Heart left ventricle (tissue), 16 donors: ENCODE results near the gene SERPINB2. TPM values are rescaled to one million over a fixed set of nuclear protein-coding genes. Genes with fewer than 3 reads are reported as not detected.

ENCODE experiments used
- ATAC-seq, 4 donors: fragments of 200-7000 bp; cut with Tn5 transposase; one replicate each; pipeline ENCODE4 v1.9.1; 2020 to 2022; ENCODE audit warnings: moderate library complexity in 4 of 4, mild to moderate bottlenecking in 3 of 4, moderate number of reproducible peaks in 1 of 4
- DNase-seq, 5 donors: peaks; one replicate each; pipeline ENCODE4 v3.0.0-alpha.2; 2020
- H3K27ac ChIP-seq, 12 donors: fragments of 200-600 bp; sonication (generic) in 4 of 12; one replicate each; pipeline versions ENCODE4 v1.5.0 to v1.8.0; 2016 to 2022; ENCODE audit warnings: mild to moderate bottlenecking in 2 of 12
- H3K27me3 ChIP-seq, 9 donors: fragments of 200-600 bp; sonication (generic) in 2 of 9; one replicate each; pipeline versions ENCODE4 v1.5.1 to v1.8.0; 2016 to 2022; ENCODE audit warnings: mild to moderate bottlenecking in 3 of 9
- H3K36me3 ChIP-seq, 9 donors: fragments of 200-600 bp; sonication (generic) in 2 of 9; one replicate each; pipeline versions ENCODE4 v1.5.0 to v1.8.0; 2018 to 2022; ENCODE audit warnings: mild to moderate bottlenecking in 2 of 9
- H3K4me1 ChIP-seq, 12 donors: fragments of 200-600 bp; sonication (generic) in 4 of 12; one replicate each; pipeline versions ENCODE4 v1.5.0 to v1.8.0; 2016 to 2022; ENCODE audit warnings: mild to moderate bottlenecking in 3 of 12
- H3K4me3 ChIP-seq, 12 donors: fragments of 200-600 bp; sonication (generic) in 4 of 12; one replicate each; pipeline versions ENCODE4 v1.5.0 to v1.8.0; 2017 to 2022; ENCODE audit warnings: mild to moderate bottlenecking in 9 of 12, moderate library complexity in 4 of 12
- H3K9me3 ChIP-seq, 12 donors: fragments of 200-600 bp; sonication (generic) in 4 of 12; one replicate each; pipeline versions ENCODE4 v1.5.0 to v1.8.0; 2016 to 2022; ENCODE audit warnings: mild to moderate bottlenecking in 1 of 12
- CTCF ChIP-seq, 12 donors: fragments of 200-600 bp; sonication (generic) in 4 of 12; IDR thresholded peaks; one replicate each; pipeline versions ENCODE4 v1.5.0 to v1.8.0; 2018 to 2022; ENCODE audit warnings: antibody characterized with exemption in 12 of 12, mild to moderate bottlenecking in 5 of 12
- POLR2A ChIP-seq, 2 donors: fragments of 450-650 bp; IDR thresholded peaks; one replicate each; pipeline ENCODE4 v1.6.1; 2017; ENCODE audit warnings: antibody characterized with exemption in 2 of 2, mild to moderate bottlenecking in 2 of 2, moderate library complexity in 2 of 2
- WGBS, 4 donors: extraction: QIAGEN DNeasy Blood & Tissue Kit in 2 of 4; methylation state at CpG; one replicate each; pipeline versions ENCODE4 v1.1.5 to v1.1.7; 2013 to 2018; 5-methylcytosine and 5-hydroxymethylcytosine counted together
- intact Hi-C, 10 donors: fragments of 100-400 bp; cut with DNase I; formaldehyde crosslinking; loops; one replicate each; pipeline versions ENCODE4 v1.11.1 to v1.14.2; 2022
- polyA plus RNA-seq, 2 donors: library from polyadenylated mRNA; stranded (reverse); fragments of 200-250 nt; gene quantifications; one replicate each; pipeline ENCODE4 v1.2.3, GENCODE V29; 2013
- total RNA-seq, 9 donors: library from RNA; depleted of rRNA in 2 of 9; stranded (reverse); fragments of >200 nt in 2 of 9; fragmentation: NEBNext Ultra II Directional in 3 of 9; extraction: Animal tissue kit (Norgen Biotek cat#: 25700) in 3 of 9; gene quantifications; one replicate each; pipeline versions ENCODE4 v1.1.0 to v1.2.4, GENCODE V29; 2016 to 2023
- donor health status: ischemic (EF 13 %, LVEDD 7.1; RV severe dilation, severe dysfunction).
- donor health status: healthy with polysubstance abuse.
- donor health status: DM: no; HTN: yes; CAD: no.
- donor health status: DM: no; HTN: no; CAD: no.
- donor health status: ischemic (EF 25% LVEDD 6.9; RV normal size, moderate dysfunction).
- donor health status: ischemic (EF 25% LVEDD 5.7; RV mildly dilated, moderate dysfunction).
- donor health status: healthy.
- donor health status: DM: yes; HTN: yes; CAD: no.
- donor health status: ischemic (EF 35%, LVEDD 5.7; RV mildly dilated, moderate dysfunction).
- donor health status: nonischemic (EF 11% LVEDD 7.7; RV severe dilation, severe dysfunction).
- donor health status: DM: yes; HTN: yes; CAD: no.
- donor health status: PGD.
- donor health status: ischemic (EF 29% LVEDD 5.4; RV normal size, mild dysfunction).
- donor health status: nonischemic (EF 23%, LVEDD 6.1; RV moderate dilation, normal function).

The SERPINB2 gene
- total and polyA plus RNA-seq, 11 donors = 0.10 to 1.2 (median 0.28) TPM; not detected in 6

GRCh38 chr18:63883617-63884016 is 3.9 kb upstream of the SERPINB2 start:
- no peak for TF ChIP-seq POLR2A (IDR thresholded peaks at IDR 0.05)
- TF ChIP-seq CTCF (IDR thresholded peaks at IDR 0.05) = no peak
- intact Hi-C loops = no loop called here
- Histone ChIP-seq H3K4me3 (no peak overlapping the region), H3K4me1 (peaks cover 0 to 10% (median 0%) of the 10 kb centered on the region in 12 donors), H3K27ac (no peak overlapping the region), H3K9me3 (no peaks in the 10 kb centered on the region), H3K36me3 (no peaks in the 10 kb centered on the region), H3K27me3 (no peaks in the 10 kb centered on the region)
- no peak for DNase-seq
- no peak for ATAC-seq

- H3K4me1 ChIP-seq = no peaks in the 10 kb centered on the region
- H3K27me3 ChIP-seq = no peaks in the 10 kb centered on the region
- ATAC-seq = no peak
- 3 to 20% (median 10%) methylated on average over 1 of the region's 1 CpG for WGBS, 4 donors
- DNase-seq = no peak
- no peak overlapping the region for H3K27ac ChIP-seq
- H3K36me3 ChIP-seq = no peaks in the 10 kb centered on the region
- intact Hi-C loops = no loop called here
- no peak overlapping the region for H3K4me3 ChIP-seq
- TF ChIP-seq CTCF (IDR thresholded peaks at IDR 0.05) (no peak), POLR2A (IDR thresholded peaks at IDR 0.05) (no peak)
- H3K9me3 ChIP-seq = no peaks in the 10 kb centered on the region
These were observed 1.1 kb downstream of the SERPINB2 start for GRCh38 chr18:63888470-63889190.

GRCh38 chr18:63889626-63890025 is 2.1 kb downstream of the SERPINB2 start:
- Histone ChIP-seq H3K36me3 (no peaks in the 10 kb centered on the region), H3K9me3 (no peaks in the 10 kb centered on the region), H3K4me3 (no peak overlapping the region), H3K27me3 (no peaks in the 10 kb centered on the region), H3K27ac (no peak overlapping the region), H3K4me1 (no peaks in the 10 kb centered on the region)
- WGBS, 4 donors = 85 to 92% (median 87%) methylated on average over 2 of the region's 2 CpGs
- intact Hi-C loops = no loop called here
- ATAC-seq = no peak
- DNase-seq = no peak
- TF ChIP-seq POLR2A (IDR thresholded peaks at IDR 0.05) (no peak), CTCF (IDR thresholded peaks at IDR 0.05) (no peak)

GRCh38 chr18:63890237-63890949 is 2.9 kb downstream of the SERPINB2 start:
- Histone ChIP-seq H3K36me3 (no peaks in the 10 kb centered on the region), H3K4me3 (no peak overlapping the region), H3K27ac (no peak overlapping the region), H3K27me3 (no peaks in the 10 kb centered on the region), H3K9me3 (no peaks in the 10 kb centered on the region), H3K4me1 (no peaks in the 10 kb centered on the region)
- no peak for DNase-seq
- no peak for ATAC-seq
- TF ChIP-seq POLR2A (IDR thresholded peaks at IDR 0.05) = no peak
- no peak for TF ChIP-seq CTCF (IDR thresholded peaks at IDR 0.05)
- 77 to 88% (median 83%) methylated on average over 6 of the region's 6 CpGs for WGBS, 4 donors
- intact Hi-C loops = no loop called here
